WTC11 (cell line): Measurements from ENCODE around the gene GNG13.

Experiments
- CBFB ChIP-seq: sonication (generic); formaldehyde crosslinking; IDR thresholded peaks from 2 replicates; pipeline ENCODE4 v1.8.1; 2022; ENCODE audit warnings: mild to moderate bottlenecking, low read depth, missing genetic modification reagents
- ETV6 ChIP-seq: sonication (generic); formaldehyde crosslinking; IDR thresholded peaks from 2 replicates; pipeline ENCODE4 v1.8.1; 2022; ENCODE audit warnings: mild to moderate bottlenecking, missing genetic modification reagents
- NFYB ChIP-seq: sonication (generic); formaldehyde crosslinking; conservative IDR thresholded peaks from 2 replicates; pipeline ENCODE4 v1.8.0; 2022; ENCODE audit warnings: low read depth, missing genetic modification reagents
- SMAD3 ChIP-seq: sonication (generic); formaldehyde crosslinking; IDR thresholded peaks from 2 replicates; pipeline ENCODE4 v1.8.0; 2022; ENCODE audit warnings: missing genetic modification reagents, mild to moderate bottlenecking, borderline replicate concordance
- SP1 ChIP-seq: sonication (generic); formaldehyde crosslinking; conservative IDR thresholded peaks from 2 replicates; pipeline ENCODE4 v1.8.1; 2022; ENCODE audit warnings: missing genetic modification reagents
- ZNF232 ChIP-seq: sonication (generic); formaldehyde crosslinking; IDR thresholded peaks from 2 replicates; pipeline ENCODE4 v1.8.0; 2022; ENCODE audit warnings: mild to moderate bottlenecking, missing genetic modification reagents
- TF ChIP-seq, protein P1 (sequence below): fragments of 250-450 bp; sonication (Bioruptor Pico); IDR thresholded peaks from 2 replicates; pipeline ENCODE4 v1.9.0; 2021; ENCODE audit warnings: mild to moderate bottlenecking, borderline replicate concordance
- TF ChIP-seq, protein P2 (sequence below): fragments of 200-600 bp; IDR thresholded peaks from 2 replicates; pipeline ENCODE4 v1.8.0; 2022; ENCODE audit warnings: antibody characterized with exemption
- TF ChIP-seq, protein P3 (sequence below): fragments of 250-450 bp; sonication (Bioruptor Pico); IDR thresholded peaks from 2 replicates; pipeline ENCODE4 v2.1.2; 2022; ENCODE audit warnings: mild to moderate bottlenecking, moderate library complexity
- TF ChIP-seq, protein P4 (sequence below): sonication (generic); formaldehyde crosslinking; IDR thresholded peaks from 2 replicates; pipeline ENCODE4 v1.8.1; 2023; ENCODE audit warnings: mild to moderate bottlenecking, missing genetic modification reagents
- TF ChIP-seq, protein P5 (sequence below): sonication (generic); formaldehyde crosslinking; IDR thresholded peaks from 2 replicates; pipeline ENCODE4 v1.8.1; 2023; ENCODE audit warnings: mild to moderate bottlenecking, missing genetic modification reagents, moderate library complexity
- TF ChIP-seq, protein P6 (sequence below): sonication (generic); formaldehyde crosslinking; IDR thresholded peaks from 2 replicates; pipeline ENCODE4 v1.8.0; 2022; ENCODE audit warnings: mild to moderate bottlenecking, missing genetic modification reagents

DNA sequence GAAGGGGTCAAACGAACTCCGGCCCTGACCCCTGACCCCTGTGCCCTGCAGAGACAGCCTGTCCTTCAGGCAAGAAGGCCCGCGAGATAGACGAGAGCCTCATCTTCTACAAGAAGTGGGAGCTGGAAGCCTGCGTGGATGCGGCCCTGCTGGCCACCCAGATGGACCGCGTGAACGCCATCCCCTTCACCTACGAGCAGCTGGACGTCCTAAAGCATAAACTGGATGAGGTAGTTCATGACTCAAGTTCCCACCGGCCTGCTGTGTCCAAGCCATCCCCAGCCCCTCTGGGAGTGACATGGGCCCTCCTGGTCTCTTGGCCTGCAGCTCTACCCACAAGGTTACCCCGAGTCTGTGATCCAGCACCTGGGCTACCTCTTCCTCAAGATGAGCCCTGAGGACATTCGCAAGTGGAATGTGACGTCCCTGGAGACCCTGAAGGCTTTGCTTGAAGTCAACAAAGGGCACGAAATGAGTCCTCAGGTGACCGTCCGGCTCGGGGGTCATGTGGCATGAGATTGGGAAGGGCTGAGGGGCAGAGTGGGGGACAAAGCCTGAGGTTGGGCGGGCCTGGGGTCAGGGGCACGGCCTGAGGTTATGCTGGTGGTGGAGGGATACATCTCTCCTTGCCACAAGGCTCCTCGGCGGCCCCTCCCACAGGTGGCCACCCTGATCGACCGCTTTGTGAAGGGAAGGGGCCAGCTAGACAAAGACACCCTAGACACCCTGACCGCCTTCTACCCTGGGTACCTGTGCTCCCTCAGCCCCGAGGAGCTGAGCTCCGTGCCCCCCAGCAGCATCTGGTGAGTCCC lies 34.3 kb downstream of the GNG13 start:
- TF ChIP-seq, protein P1, sequence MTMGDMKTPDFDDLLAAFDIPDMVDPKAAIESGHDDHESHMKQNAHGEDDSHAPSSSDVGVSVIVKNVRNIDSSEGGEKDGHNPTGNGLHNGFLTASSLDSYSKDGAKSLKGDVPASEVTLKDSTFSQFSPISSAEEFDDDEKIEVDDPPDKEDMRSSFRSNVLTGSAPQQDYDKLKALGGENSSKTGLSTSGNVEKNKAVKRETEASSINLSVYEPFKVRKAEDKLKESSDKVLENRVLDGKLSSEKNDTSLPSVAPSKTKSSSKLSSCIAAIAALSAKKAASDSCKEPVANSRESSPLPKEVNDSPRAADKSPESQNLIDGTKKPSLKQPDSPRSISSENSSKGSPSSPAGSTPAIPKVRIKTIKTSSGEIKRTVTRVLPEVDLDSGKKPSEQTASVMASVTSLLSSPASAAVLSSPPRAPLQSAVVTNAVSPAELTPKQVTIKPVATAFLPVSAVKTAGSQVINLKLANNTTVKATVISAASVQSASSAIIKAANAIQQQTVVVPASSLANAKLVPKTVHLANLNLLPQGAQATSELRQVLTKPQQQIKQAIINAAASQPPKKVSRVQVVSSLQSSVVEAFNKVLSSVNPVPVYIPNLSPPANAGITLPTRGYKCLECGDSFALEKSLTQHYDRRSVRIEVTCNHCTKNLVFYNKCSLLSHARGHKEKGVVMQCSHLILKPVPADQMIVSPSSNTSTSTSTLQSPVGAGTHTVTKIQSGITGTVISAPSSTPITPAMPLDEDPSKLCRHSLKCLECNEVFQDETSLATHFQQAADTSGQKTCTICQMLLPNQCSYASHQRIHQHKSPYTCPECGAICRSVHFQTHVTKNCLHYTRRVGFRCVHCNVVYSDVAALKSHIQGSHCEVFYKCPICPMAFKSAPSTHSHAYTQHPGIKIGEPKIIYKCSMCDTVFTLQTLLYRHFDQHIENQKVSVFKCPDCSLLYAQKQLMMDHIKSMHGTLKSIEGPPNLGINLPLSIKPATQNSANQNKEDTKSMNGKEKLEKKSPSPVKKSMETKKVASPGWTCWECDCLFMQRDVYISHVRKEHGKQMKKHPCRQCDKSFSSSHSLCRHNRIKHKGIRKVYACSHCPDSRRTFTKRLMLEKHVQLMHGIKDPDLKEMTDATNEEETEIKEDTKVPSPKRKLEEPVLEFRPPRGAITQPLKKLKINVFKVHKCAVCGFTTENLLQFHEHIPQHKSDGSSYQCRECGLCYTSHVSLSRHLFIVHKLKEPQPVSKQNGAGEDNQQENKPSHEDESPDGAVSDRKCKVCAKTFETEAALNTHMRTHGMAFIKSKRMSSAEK (CRISPR knock-in tag) = no peak
- TF ChIP-seq, protein P2, sequence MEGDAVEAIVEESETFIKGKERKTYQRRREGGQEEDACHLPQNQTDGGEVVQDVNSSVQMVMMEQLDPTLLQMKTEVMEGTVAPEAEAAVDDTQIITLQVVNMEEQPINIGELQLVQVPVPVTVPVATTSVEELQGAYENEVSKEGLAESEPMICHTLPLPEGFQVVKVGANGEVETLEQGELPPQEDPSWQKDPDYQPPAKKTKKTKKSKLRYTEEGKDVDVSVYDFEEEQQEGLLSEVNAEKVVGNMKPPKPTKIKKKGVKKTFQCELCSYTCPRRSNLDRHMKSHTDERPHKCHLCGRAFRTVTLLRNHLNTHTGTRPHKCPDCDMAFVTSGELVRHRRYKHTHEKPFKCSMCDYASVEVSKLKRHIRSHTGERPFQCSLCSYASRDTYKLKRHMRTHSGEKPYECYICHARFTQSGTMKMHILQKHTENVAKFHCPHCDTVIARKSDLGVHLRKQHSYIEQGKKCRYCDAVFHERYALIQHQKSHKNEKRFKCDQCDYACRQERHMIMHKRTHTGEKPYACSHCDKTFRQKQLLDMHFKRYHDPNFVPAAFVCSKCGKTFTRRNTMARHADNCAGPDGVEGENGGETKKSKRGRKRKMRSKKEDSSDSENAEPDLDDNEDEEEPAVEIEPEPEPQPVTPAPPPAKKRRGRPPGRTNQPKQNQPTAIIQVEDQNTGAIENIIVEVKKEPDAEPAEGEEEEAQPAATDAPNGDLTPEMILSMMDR = no peak
- TF ChIP-seq, protein P3, sequence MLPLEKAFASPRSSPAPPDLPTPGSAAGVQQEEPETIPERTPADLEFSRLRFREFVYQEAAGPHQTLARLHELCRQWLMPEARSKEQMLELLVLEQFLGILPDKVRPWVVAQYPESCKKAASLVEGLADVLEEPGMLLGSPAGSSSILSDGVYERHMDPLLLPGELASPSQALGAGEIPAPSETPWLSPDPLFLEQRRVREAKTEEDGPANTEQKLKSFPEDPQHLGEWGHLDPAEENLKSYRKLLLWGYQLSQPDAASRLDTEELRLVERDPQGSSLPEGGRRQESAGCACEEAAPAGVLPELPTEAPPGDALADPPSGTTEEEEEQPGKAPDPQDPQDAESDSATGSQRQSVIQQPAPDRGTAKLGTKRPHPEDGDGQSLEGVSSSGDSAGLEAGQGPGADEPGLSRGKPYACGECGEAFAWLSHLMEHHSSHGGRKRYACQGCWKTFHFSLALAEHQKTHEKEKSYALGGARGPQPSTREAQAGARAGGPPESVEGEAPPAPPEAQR (CRISPR knock-in tag) = no peak
- TF ChIP-seq NFYB (CRISPR knock-in tag) (no peak), ETV6 (CRISPR knock-in tag) (no peak), ZNF232 (no peak), SP1 (CRISPR knock-in tag) (no peak), SMAD3 (CRISPR knock-in tag) (no peak), CBFB (CRISPR knock-in tag) (no peak)
- TF ChIP-seq, protein P4, sequence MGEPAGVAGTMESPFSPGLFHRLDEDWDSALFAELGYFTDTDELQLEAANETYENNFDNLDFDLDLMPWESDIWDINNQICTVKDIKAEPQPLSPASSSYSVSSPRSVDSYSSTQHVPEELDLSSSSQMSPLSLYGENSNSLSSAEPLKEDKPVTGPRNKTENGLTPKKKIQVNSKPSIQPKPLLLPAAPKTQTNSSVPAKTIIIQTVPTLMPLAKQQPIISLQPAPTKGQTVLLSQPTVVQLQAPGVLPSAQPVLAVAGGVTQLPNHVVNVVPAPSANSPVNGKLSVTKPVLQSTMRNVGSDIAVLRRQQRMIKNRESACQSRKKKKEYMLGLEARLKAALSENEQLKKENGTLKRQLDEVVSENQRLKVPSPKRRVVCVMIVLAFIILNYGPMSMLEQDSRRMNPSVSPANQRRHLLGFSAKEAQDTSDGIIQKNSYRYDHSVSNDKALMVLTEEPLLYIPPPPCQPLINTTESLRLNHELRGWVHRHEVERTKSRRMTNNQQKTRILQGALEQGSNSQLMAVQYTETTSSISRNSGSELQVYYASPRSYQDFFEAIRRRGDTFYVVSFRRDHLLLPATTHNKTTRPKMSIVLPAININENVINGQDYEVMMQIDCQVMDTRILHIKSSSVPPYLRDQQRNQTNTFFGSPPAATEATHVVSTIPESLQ = no peak
- TF ChIP-seq, protein P5, sequence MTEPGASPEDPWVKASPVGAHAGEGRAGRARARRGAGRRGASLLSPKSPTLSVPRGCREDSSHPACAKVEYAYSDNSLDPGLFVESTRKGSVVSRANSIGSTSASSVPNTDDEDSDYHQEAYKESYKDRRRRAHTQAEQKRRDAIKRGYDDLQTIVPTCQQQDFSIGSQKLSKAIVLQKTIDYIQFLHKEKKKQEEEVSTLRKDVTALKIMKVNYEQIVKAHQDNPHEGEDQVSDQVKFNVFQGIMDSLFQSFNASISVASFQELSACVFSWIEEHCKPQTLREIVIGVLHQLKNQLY (CRISPR knock-in tag) = no peak
- TF ChIP-seq, protein P6, sequence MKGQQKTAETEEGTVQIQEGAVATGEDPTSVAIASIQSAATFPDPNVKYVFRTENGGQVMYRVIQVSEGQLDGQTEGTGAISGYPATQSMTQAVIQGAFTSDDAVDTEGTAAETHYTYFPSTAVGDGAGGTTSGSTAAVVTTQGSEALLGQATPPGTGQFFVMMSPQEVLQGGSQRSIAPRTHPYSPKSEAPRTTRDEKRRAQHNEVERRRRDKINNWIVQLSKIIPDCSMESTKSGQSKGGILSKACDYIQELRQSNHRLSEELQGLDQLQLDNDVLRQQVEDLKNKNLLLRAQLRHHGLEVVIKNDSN (CRISPR knock-in tag) = no peak
